Cardiac muscle cell (in vitro differentiated cells and primary cell): ENCODE measurements around the gene CUX1. TPM values are rescaled to one million over a fixed set of nuclear protein-coding genes. Genes with fewer than 3 reads are reported as not detected.

Experiments used
- DNase-seq, 2 donors: peaks; one replicate each; pipeline versions ENCODE4 v3.0.0 to v3.0.0-alpha.2; 2010 to 2017; ENCODE audit warnings: low read depth in 1 of 2, low spot score in 1 of 2
- H3K27ac ChIP-seq: fragments of 200-600 bp; sonication (generic); 2 replicates; pipeline ENCODE4 v1.5.1; 2016
- H3K27me3 ChIP-seq: fragments of 200-600 bp; sonication (generic); 2 replicates; pipeline ENCODE4 v1.6.0; 2016; ENCODE audit warnings: control low read depth
- H3K36me3 ChIP-seq: fragments of 200-600 bp; sonication (generic); 2 replicates; pipeline ENCODE4 v1.5.1; 2016; ENCODE audit warnings: control low read depth
- H3K4me1 ChIP-seq: fragments of 200-600 bp; sonication (generic); 2 replicates; pipeline ENCODE4 v1.8.1; 2017; ENCODE audit warnings: low read depth, mild to moderate bottlenecking, mixed run types
- H3K4me3 ChIP-seq: fragments of 200-600 bp; sonication (generic); 2 replicates; pipeline ENCODE4 v1.5.1; 2016; ENCODE audit warnings: mild to moderate bottlenecking
- H3K9me3 ChIP-seq: fragments of 200-600 bp; sonication (generic); 2 replicates; pipeline ENCODE4 v1.5.1; 2017; ENCODE audit warnings: low read depth, mild to moderate bottlenecking, control low read depth
- CTCF ChIP-seq: IDR thresholded peaks from 2 replicates; pipeline ENCODE4 v1.5.1; 2012; ENCODE audit warnings: low read depth, mild to moderate bottlenecking, low read length
- polyA plus RNA-seq: library from polyadenylated mRNA; unstranded; fragments of >200 nt; fragmentation: Nextera tagmentation; extraction: Ambion mirVana; gene quantifications from 2 replicates; pipeline ENCODE4 v1.2.1, GENCODE V29; 2016
- total RNA-seq: library from RNA; depleted of rRNA; stranded (reverse); fragments of >200 nt; gene quantifications from 2 replicates; pipeline ENCODE4 v1.2.3, GENCODE V29; 2016

CUX1 gene
- total and polyA plus RNA-seq, 2 experiments from 2014 or later = 67.7 to 85.3 TPM

DNA sequence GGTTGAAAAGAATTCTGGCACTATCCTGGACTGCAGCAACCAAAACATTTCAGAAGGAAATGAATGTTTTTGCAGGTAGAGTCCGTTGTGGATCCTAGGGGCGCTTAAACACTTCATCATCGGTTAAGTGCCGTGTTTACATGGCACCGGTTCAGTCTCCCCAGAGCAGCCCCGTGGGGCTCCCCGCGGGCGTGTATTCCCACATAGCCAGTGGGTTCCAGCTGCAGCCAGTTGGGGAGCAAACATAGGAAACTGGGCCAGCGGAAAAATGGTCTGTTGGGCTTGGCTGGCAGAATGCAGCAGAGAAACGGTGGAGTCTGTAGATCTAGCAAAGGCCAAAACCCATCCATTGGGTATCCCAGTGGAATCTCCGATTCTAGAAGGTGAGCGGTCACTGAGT is 356.2 kb downstream of the CUX1 start:
- Histone ChIP-seq H3K4me3 (no peak overlapping the region), H3K27ac (no peak overlapping the region), H3K4me1 (no peaks in the 10 kb centered on the region), H3K9me3 (no peaks in the 10 kb centered on the region), H3K36me3 (peaks cover 7% of the 10 kb centered on the region), H3K27me3 (no peaks in the 10 kb centered on the region)
- no peak for TF ChIP-seq CTCF
- no peak for DNase-seq

DNA sequence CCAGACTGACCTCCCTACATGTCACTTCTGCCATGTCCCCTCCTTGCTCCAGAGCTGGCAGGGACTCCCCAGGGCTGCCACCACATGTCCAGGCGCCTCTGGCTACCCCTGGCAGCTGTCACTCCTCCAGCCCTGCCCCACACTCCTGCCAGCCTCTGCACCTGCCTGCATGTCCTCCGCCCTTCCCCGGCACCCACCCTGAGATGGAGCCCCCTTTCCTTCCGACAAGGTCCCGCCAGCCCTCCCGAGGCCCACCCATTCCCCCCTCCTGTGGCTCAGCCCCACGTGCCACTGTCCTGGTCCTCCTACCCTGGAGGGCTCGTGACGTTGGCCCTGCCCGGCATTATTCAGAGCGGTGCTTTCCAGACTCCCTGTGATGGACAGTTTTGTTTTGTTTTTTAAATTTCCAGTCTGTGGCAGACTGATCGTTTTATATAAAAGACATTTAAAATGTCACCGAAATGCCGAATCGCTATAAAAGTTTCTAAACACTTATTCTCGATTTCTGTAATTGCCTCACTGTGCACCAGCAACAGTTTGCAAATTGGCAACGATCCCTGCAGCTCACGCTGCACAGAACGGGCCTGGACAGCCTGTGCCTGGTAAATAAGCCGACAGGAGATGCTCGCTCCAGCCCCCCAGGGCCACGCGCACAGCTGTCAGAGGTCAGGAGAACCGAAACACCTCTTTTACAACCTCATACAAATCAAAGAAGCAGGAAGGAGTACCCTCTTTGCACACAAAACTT is 358.2 kb downstream of the CUX1 start:
- no peaks in the 10 kb centered on the region for H3K9me3 ChIP-seq
- H3K4me3 ChIP-seq = no peak overlapping the region
- DNase-seq = no peak
- H3K27ac ChIP-seq = no peak overlapping the region
- TF ChIP-seq CTCF = no peak
- H3K4me1 ChIP-seq = no peaks in the 10 kb centered on the region
- H3K36me3 ChIP-seq = peaks cover 7% of the 10 kb centered on the region
- no peaks in the 10 kb centered on the region for H3K27me3 ChIP-seq

DNA sequence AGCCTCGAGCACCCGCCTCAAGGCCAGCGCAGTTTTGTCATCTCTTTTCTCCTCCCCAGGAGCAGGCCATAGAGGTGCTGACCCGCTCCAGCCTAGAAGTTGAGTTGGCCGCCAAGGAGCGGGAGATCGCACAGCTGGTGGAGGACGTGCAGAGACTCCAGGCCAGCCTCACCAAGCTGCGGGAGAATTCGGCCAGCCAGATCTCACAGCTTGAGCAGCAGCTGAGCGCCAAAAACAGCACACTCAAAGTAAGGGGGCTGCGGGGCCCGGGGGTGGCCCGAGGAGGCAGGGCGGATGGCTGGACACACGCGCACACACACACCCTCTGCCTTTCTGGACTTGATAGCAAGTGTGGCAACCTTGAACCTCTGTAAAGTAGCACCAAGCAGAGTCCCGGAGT is 361.0 kb downstream of the CUX1 start:
- no peak for DNase-seq
- H3K4me1 ChIP-seq = no peaks in the 10 kb centered on the region
- H3K27ac ChIP-seq = no peak overlapping the region
- no peaks in the 10 kb centered on the region for H3K27me3 ChIP-seq
- H3K4me3 ChIP-seq = no peak overlapping the region
- peaks cover 9% of the 10 kb centered on the region for H3K36me3 ChIP-seq
- H3K9me3 ChIP-seq = no peaks in the 10 kb centered on the region
- no peak for TF ChIP-seq CTCF

- no peak for TF ChIP-seq CTCF
- no peak for DNase-seq
- H3K9me3 ChIP-seq = no peaks in the 10 kb centered on the region
- H3K27me3 ChIP-seq = no peaks in the 10 kb centered on the region
- H3K4me1 ChIP-seq = no peaks in the 10 kb centered on the region
- peaks cover 6% of the 10 kb centered on the region for H3K36me3 ChIP-seq
- H3K4me3 ChIP-seq = no peak overlapping the region
- H3K27ac ChIP-seq = no peak overlapping the region
Observed at GRCh38 chr7:102180727-102181126, 363.3 kb downstream of the CUX1 start.

- Histone ChIP-seq H3K27me3 (no peaks in the 10 kb centered on the region), H3K4me1 (no peaks in the 10 kb centered on the region), H3K4me3 (no peak overlapping the region), H3K36me3 (peaks cover 6% of the 10 kb centered on the region), H3K9me3 (no peaks in the 10 kb centered on the region), H3K27ac (no peak overlapping the region)
- no peak for TF ChIP-seq CTCF
- DNase-seq = no peak
Observed at GRCh38 chr7:102181517-102181916, 364.1 kb downstream of the CUX1 start.
